GM12878 (cell line): ENCODE data around the gene PTGES2. TPM values are rescaled to one million over a fixed set of nuclear protein-coding genes. Genes with fewer than 3 reads are reported as not detected.

Source experiments
- FOXK2 ChIP-seq: fragments of 450-650 bp; IDR thresholded peaks from 2 replicates; pipeline ENCODE4 v1.6.1; 2017; ENCODE audit warnings: mild to moderate bottlenecking, moderate library complexity
- SUPT20H ChIP-seq: IDR thresholded peaks from 2 replicates; pipeline ENCODE4 v1.6.1; 2011; ENCODE audit warnings: low read depth, mild to moderate bottlenecking, low read length, moderate library complexity, borderline replicate concordance; ENCODE audit not compliant: control insufficient read depth
- ZNF217 ChIP-seq: fragments of 450-650 bp; IDR thresholded peaks from 2 replicates; pipeline ENCODE4 v1.6.1; 2017; ENCODE audit warnings: antibody characterized with exemption, mild to moderate bottlenecking
- polyA plus RNA-seq, 11 experiments: library from polyadenylated mRNA; depleted of rRNA in 4 of 11; unstranded in 6 of 11; stranded (reverse) in 5 of 11; fragments of >200 nt; fragmentation: Nextera tagmentation in 4 of 11; fragmentation: Illumina TruSeq in 1 of 11; extraction: Ambion mirVana in 4 of 11; extraction: Trizol in 1 of 11; gene quantifications; 1 replicate in 1 of 11; 2 replicates in 10 of 11; pipeline versions ENCODE4 v1.2.1 to v1.2.3, GENCODE V29; 2011 to 2016; ENCODE audit warnings: inconsistent platforms in 2 of 11, missing spikeins in 2 of 11, low read depth in 1 of 11
- total RNA-seq, 4 experiments: library from RNA; depleted of rRNA in 3 of 4; stranded (reverse); fragments of >200 nt in 3 of 4; fragmentation: Illumina TruSeq in 1 of 4; extraction: Trizol in 1 of 4; gene quantifications; 2 replicates each; pipeline versions ENCODE4 v1.2.1 to v1.2.3, GENCODE V29; 2013 to 2021
- TF ChIP-seq, protein P1 (sequence below): fragments of 450-650 bp; IDR thresholded peaks from 2 replicates; pipeline ENCODE4 v1.6.1; 2016; ENCODE audit warnings: mild to moderate bottlenecking, moderate library complexity, borderline replicate concordance
- TF ChIP-seq, protein P2 (sequence below): IDR thresholded peaks from 2 replicates; pipeline ENCODE4 v1.6.1; 2011; ENCODE audit warnings: borderline replicate concordance, low read depth, mild to moderate bottlenecking, moderate library complexity, low read length; ENCODE audit not compliant: insufficient read depth, poor library complexity, severe bottlenecking
- TF ChIP-seq, protein P3 (sequence below): fragments of 150-350 bp; IDR thresholded peaks from 2 replicates; pipeline ENCODE4 v1.6.1; 2014; ENCODE audit warnings: mild to moderate bottlenecking, low read depth, low read length
- TF ChIP-seq, protein P4 (sequence below): IDR thresholded peaks from 2 replicates; pipeline ENCODE4 v1.6.1; 2012; ENCODE audit warnings: low read length, inconsistent platforms

PTGES2 gene
- total and polyA plus RNA-seq, 10 of the 15 experiments (the other 5 are each of a cell fraction or from before 2014, with no cell fraction given) = 2.1 to 141 (median 99.1) TPM

DNA sequence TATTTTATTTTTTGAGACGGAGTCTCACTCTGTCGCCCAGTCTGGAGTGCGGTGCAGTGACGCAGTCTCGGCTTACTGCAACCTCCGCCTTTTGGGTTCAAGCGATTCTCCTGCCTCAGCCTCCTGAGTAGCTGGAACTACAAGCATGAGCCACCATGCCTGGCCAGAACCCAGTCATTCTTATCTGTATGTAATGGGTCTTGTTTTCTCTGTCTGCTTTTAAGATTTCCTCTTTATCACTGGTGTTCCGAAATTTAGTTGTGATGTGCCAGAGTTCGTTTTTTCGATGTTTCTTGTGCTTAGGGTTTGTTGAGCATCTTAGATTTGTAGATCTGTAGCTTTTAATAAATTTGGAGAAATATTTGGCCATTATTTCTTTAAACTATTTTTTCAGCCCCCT lies 40.3 kb downstream of the PTGES2 start (continued):
- TF ChIP-seq, protein P1, sequence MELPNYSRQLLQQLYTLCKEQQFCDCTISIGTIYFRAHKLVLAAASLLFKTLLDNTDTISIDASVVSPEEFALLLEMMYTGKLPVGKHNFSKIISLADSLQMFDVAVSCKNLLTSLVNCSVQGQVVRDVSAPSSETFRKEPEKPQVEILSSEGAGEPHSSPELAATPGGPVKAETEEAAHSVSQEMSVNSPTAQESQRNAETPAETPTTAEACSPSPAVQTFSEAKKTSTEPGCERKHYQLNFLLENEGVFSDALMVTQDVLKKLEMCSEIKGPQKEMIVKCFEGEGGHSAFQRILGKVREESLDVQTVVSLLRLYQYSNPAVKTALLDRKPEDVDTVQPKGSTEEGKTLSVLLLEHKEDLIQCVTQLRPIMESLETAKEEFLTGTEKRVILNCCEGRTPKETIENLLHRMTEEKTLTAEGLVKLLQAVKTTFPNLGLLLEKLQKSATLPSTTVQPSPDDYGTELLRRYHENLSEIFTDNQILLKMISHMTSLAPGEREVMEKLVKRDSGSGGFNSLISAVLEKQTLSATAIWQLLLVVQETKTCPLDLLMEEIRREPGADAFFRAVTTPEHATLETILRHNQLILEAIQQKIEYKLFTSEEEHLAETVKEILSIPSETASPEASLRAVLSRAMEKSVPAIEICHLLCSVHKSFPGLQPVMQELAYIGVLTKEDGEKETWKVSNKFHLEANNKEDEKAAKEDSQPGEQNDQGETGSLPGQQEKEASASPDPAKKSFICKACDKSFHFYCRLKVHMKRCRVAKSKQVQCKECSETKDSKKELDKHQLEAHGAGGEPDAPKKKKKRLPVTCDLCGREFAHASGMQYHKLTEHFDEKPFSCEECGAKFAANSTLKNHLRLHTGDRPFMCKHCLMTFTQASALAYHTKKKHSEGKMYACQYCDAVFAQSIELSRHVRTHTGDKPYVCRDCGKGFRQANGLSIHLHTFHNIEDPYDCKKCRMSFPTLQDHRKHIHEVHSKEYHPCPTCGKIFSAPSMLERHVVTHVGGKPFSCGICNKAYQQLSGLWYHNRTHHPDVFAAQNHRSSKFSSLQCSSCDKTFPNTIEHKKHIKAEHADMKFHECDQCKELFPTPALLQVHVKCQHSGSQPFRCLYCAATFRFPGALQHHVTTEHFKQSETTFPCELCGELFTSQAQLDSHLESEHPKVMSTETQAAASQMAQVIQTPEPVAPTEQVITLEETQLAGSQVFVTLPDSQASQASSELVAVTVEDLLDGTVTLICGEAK = no peak
- TF ChIP-seq, protein P2, sequence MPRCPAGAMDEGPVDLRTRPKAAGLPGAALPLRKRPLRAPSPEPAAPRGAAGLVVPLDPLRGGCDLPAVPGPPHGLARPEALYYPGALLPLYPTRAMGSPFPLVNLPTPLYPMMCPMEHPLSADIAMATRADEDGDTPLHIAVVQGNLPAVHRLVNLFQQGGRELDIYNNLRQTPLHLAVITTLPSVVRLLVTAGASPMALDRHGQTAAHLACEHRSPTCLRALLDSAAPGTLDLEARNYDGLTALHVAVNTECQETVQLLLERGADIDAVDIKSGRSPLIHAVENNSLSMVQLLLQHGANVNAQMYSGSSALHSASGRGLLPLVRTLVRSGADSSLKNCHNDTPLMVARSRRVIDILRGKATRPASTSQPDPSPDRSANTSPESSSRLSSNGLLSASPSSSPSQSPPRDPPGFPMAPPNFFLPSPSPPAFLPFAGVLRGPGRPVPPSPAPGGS = no peak
- TF ChIP-seq FOXK2 (no peak), SUPT20H (no peak), ZNF217 (no peak)
- TF ChIP-seq, protein P3, sequence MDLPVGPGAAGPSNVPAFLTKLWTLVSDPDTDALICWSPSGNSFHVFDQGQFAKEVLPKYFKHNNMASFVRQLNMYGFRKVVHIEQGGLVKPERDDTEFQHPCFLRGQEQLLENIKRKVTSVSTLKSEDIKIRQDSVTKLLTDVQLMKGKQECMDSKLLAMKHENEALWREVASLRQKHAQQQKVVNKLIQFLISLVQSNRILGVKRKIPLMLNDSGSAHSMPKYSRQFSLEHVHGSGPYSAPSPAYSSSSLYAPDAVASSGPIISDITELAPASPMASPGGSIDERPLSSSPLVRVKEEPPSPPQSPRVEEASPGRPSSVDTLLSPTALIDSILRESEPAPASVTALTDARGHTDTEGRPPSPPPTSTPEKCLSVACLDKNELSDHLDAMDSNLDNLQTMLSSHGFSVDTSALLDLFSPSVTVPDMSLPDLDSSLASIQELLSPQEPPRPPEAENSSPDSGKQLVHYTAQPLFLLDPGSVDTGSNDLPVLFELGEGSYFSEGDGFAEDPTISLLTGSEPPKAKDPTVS = no peak
- TF ChIP-seq, protein P4, sequence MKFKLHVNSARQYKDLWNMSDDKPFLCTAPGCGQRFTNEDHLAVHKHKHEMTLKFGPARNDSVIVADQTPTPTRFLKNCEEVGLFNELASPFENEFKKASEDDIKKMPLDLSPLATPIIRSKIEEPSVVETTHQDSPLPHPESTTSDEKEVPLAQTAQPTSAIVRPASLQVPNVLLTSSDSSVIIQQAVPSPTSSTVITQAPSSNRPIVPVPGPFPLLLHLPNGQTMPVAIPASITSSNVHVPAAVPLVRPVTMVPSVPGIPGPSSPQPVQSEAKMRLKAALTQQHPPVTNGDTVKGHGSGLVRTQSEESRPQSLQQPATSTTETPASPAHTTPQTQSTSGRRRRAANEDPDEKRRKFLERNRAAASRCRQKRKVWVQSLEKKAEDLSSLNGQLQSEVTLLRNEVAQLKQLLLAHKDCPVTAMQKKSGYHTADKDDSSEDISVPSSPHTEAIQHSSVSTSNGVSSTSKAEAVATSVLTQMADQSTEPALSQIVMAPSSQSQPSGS = no peak
